ENCODE results near the gene TNXB.
"Not testable (repeated sequence)": the region's sequence is repeated elsewhere in the genome, so short reads cannot be mapped to it uniquely, and the experiment has no call there.

DNA sequence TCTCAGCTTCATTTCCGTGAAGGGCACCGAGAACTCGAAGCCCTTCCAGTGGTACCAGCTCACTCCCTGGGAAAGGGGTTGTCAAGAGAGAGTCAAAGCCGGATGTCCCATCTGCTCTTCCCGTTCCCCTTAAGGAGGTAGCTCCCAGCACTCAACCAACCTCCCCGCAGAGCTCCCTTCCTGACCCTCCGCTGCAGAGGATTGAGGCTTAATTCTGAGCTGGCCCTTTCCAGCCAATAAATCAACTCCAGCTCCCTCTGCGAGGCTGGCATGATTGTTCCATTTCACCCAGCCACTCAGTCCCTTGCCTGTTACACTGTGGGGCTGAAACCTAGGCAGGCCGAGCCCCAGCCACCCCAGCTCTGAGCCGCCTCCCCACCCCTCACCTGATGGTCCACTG is 67.8 kb downstream of the TNXB start:
- not testable (repeated sequence) for TF ChIP-seq EZH2 (IDR thresholded peaks at IDR 0.05); POLR2AphosphoS5 (IDR thresholded peaks at IDR 0.05; ENCODE audit: borderline replicate concordance, low read depth, low read length); FOXP2 (optimal IDR thresholded peaks at IDR 0.05; ENCODE audit: control extremely low read depth, extremely low read length, insufficient read depth)

Data from SK-N-MC (cell line).